DOHH2 (cell line): ENCODE measurements around the gene SERPINH1.

Experiments used
- CTCF ChIP-seq: fragments of 200-600 bp; sonication (generic); IDR thresholded peaks from one replicate; pipeline ENCODE4 v1.5.1; 2014; ENCODE audit warnings: antibody characterized with exemption, mild to moderate bottlenecking, low read depth, low read length; ENCODE audit not compliant: poor library complexity, severe bottlenecking
- EZH2phosphoT487 ChIP-seq: fragments of 200-600 bp; sonication (generic); IDR thresholded peaks from 2 replicates; pipeline ENCODE4 v1.6.1; 2017; ENCODE audit warnings: borderline replicate concordance, mild to moderate bottlenecking, antibody characterized with exemption, low read length, moderate library complexity, mixed read lengths

- TF ChIP-seq CTCF (no peak), EZH2phosphoT487 (no peak)
Observed at GRCh38 chr11:75570559-75571139, 8.6 kb downstream of the SERPINH1 start.
